Measurements from ENCODE around the gene ABHD4.
"Not testable (repeated sequence)": the region's sequence is repeated elsewhere in the genome, so short reads cannot be mapped to it uniquely, and the experiment has no call there.

The ABHD4 gene

GRCh38 chr14:22589096-22589839 is 8.8 kb upstream of the ABHD4 start, which contains the start of gene DAD1:
Gene DAD1 (minus strand): TSS chr14:22589224. CDS start chr14:22589157, 67 bp downstream.
- DNase-seq (ENCODE audit: low read depth in 2 of 2): peak; percentile 98 to 99

GRCh38 chr14:22593189-22593588 is 4.9 kb upstream of the ABHD4 start:
- no peak for DNase-seq (ENCODE audit: low read depth in 2 of 2)

GRCh38 chr14:22593601-22594000 is 4.5 kb upstream of the ABHD4 start:
- DNase-seq (ENCODE audit: low read depth in 2 of 2): no peak

- no peak for DNase-seq (ENCODE audit: low read depth in 2 of 2)
These were observed 3.9 kb upstream of the ABHD4 start for GRCh38 chr14:22594156-22594716.

GRCh38 chr14:22596354-22596879 is 1.7 kb upstream of the ABHD4 start:
- no peak for DNase-seq (ENCODE audit: low read depth in 2 of 2)

- DNase-seq (ENCODE audit: low read depth in 2 of 2): no peak
These were observed 835 bp upstream of the ABHD4 start for GRCh38 chr14:22597265-22597664.

- no peak for DNase-seq (ENCODE audit: low read depth in 2 of 2)
These were observed 365 bp upstream of the ABHD4 start for GRCh38 chr14:22597771-22598098.

GRCh38 chr14:22598896-22599244 is 770 bp downstream of the ABHD4 start:
- peak; percentile 14 to 29 for DNase-seq (ENCODE audit: low read depth in 2 of 2)

- DNase-seq (ENCODE audit: low read depth in 2 of 2): no peak
These were observed 1.2 kb downstream of the ABHD4 start for GRCh38 chr14:22599349-22599748.

GRCh38 chr14:22600027-22600426 is 1.9 kb downstream of the ABHD4 start:
- no peak for DNase-seq (ENCODE audit: low read depth in 2 of 2)

- DNase-seq (ENCODE audit: low read depth in 2 of 2): no peak
These were observed 3.4 kb downstream of the ABHD4 start for GRCh38 chr14:22601456-22601855.

GRCh38 chr14:22601996-22602395 is 3.9 kb downstream of the ABHD4 start:
- DNase-seq (ENCODE audit: low read depth in 2 of 2): no peak

GRCh38 chr14:22602862-22603261 is 4.8 kb downstream of the ABHD4 start:
- DNase-seq (ENCODE audit: low read depth in 2 of 2): no peak

GRCh38 chr14:22606380-22606779 is 8.3 kb downstream of the ABHD4 start:
- DNase-seq (ENCODE audit: low read depth in 2 of 2): no peak

GRCh38 chr14:22607291-22607690 is 9.2 kb downstream of the ABHD4 start:
- no peak for DNase-seq (ENCODE audit: low read depth in 2 of 2)

- no peak for DNase-seq (ENCODE audit: low read depth in 2 of 2)
These were observed 12.8 kb downstream of the ABHD4 start for GRCh38 chr14:22610931-22611330.

- no peak for DNase-seq (ENCODE audit: low read depth in 2 of 2)
These were observed 15.1 kb downstream of the ABHD4 start for GRCh38 chr14:22613106-22613695.

- no peak for DNase-seq (ENCODE audit: low read depth in 2 of 2)
These were observed 15.7 kb downstream of the ABHD4 start for GRCh38 chr14:22613736-22614239.

- no peak for DNase-seq (ENCODE audit: low read depth in 2 of 2)
These were observed 16.2 kb downstream of the ABHD4 start for GRCh38 chr14:22614240-22614799.

- not testable (repeated sequence) for DNase-seq (ENCODE audit: low read depth in 2 of 2)
These were observed 17.7 kb downstream of the ABHD4 start for GRCh38 chr14:22615765-22616164.

GRCh38 chr14:22622255-22622654 is 24.2 kb downstream of the ABHD4 start:
- no peak for DNase-seq (ENCODE audit: low read depth in 2 of 2)

- no peak for DNase-seq (ENCODE audit: low read depth in 2 of 2)
These were observed 24.9 kb downstream of the ABHD4 start for GRCh38 chr14:22623047-22623446.

- no peak for DNase-seq (ENCODE audit: low read depth in 2 of 2)
These were observed 28.5 kb downstream of the ABHD4 start for GRCh38 chr14:22626590-22626989.
